K562 treated with DMSO at 1 percent for 12 hours (cell line): ENCODE results near the gene POTEE. TPM values are rescaled to one million over a fixed set of nuclear protein-coding genes. Genes with fewer than 3 reads are reported as not detected.

Source experiments
- total RNA-seq: library from RNA; unstranded; fragments of 300-600 nt; gene quantifications from 2 replicates; pipeline ENCODE4 v1.2.3, GENCODE V29; 2022; ENCODE audit not compliant: insufficient read depth

Gene POTEE
- total RNA-seq, result 4.7 TPM in 1 of 2 replicates, not detected in the other

DNA sequence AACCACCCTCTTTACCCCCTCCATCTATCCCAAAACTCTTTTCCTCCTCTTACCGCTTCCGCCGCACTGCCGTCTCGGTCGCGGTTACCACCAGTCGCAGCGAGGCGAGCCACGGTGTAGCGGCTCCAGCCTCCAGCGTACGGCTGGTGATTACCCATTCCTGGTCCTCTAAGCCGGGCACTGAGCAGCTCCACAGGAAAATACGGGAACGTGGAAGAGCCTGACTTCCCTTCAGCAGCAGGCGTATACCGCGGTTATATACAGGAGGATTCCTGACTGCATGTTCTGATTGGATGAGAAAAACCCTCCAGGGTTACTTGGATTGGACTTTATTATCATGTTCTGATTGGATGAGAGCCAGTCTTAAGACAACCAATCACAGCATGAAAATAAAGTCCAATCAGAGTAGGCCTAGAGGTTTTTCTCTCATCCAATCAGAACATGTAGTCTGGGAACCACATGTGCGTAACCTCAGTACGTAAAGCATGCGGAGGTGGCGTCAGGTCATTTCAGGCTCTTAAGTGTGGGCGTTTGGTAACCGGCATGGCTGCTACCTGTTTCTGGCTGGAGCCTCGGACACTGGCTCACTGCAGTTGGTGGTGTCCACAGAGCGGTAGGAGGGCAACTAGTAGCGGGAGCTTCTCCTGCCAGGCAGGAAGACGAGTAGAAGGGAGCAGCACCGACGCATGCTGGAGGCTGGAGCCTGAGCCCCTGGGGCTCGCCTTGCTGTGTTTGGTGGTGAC lies at the start of gene POTEE:
Gene POTEE (plus strand): TSS at position 507 of the 743 bp plus-strand sequence. CDS start 8,867 bp downstream, outside the sequence.

Other genes starting within 250 kb of the POTEE start
- 30.0 and 107 TPM in 2 replicates for gene FAM168B, start 116.1 kb upstream of the POTEE start, total RNA-seq
- 36.5 and 86.1 TPM in 2 replicates for gene PLEKHB2, start 104.2 kb upstream of the POTEE start, total RNA-seq
- not detected in 2 replicates for gene RAB6D, start 154.6 kb downstream of the POTEE start, total RNA-seq